GM12878 (cell line): Measurements from ENCODE around the gene YBEY. TPM values are rescaled to one million over a fixed set of nuclear protein-coding genes. Genes with fewer than 3 reads are reported as not detected.

Experiments used
- CHD2 ChIP-seq: IDR thresholded peaks from 2 replicates; pipeline ENCODE4 v1.6.1; 2011; ENCODE audit warnings: low read depth, low read length, improper control_type of control experiment, borderline replicate concordance
- CUX1 ChIP-seq: IDR thresholded peaks from 2 replicates; pipeline ENCODE4 v1.6.1; 2012; ENCODE audit warnings: improper control_type of control experiment, low read depth, low read length; ENCODE audit not compliant: insufficient replicate concordance
- EZH2 ChIP-seq: IDR thresholded peaks from 2 replicates; pipeline ENCODE4 v1.6.1; 2012; ENCODE audit warnings: low read depth, mild to moderate bottlenecking, control low read depth, inconsistent platforms, low read length, borderline replicate concordance; ENCODE audit not compliant: control insufficient read depth
- NRF1 ChIP-seq: conservative IDR thresholded peaks from 2 replicates; pipeline ENCODE4 v1.6.1; 2011; ENCODE audit warnings: mild to moderate bottlenecking, low read depth, low read length, improper control_type of control experiment
- PAX8 ChIP-seq: fragments of 450-650 bp; IDR thresholded peaks from 2 replicates; pipeline ENCODE4 v1.6.1; 2017; ENCODE audit warnings: mild to moderate bottlenecking, moderate library complexity
- RBBP5 ChIP-seq: fragments of 200-600 bp; sonication (generic); conservative IDR thresholded peaks from 2 replicates; pipeline ENCODE4 v1.6.1; 2016
- RFX5 ChIP-seq: IDR thresholded peaks from 2 replicates; pipeline ENCODE4 v1.6.1; 2011; ENCODE audit warnings: low read depth, low read length, improper control_type of control experiment
- RUNX3 ChIP-seq: IDR thresholded peaks from 2 replicates; pipeline ENCODE4 v1.6.1; 2012; ENCODE audit warnings: low read length, inconsistent platforms
- SMC3 ChIP-seq: IDR thresholded peaks from 2 replicates; pipeline ENCODE4 v1.6.1; 2011; ENCODE audit warnings: low read length, improper control_type of control experiment, borderline replicate concordance
- STAT3 ChIP-seq: IDR thresholded peaks from 2 replicates; pipeline ENCODE4 v1.6.1; 2011; ENCODE audit warnings: low read depth, low read length, improper control_type of control experiment
- YBX1 ChIP-seq: fragments of 450-650 bp; IDR thresholded peaks from 2 replicates; pipeline ENCODE4 v1.6.1; 2016; ENCODE audit warnings: antibody characterized with exemption
- polyA plus RNA-seq, 11 experiments: library from polyadenylated mRNA; depleted of rRNA in 4 of 11; unstranded in 6 of 11; stranded (reverse) in 5 of 11; fragments of >200 nt; fragmentation: Nextera tagmentation in 4 of 11; fragmentation: Illumina TruSeq in 1 of 11; extraction: Ambion mirVana in 4 of 11; extraction: Trizol in 1 of 11; gene quantifications; 1 replicate in 1 of 11; 2 replicates in 10 of 11; pipeline versions ENCODE4 v1.2.1 to v1.2.3, GENCODE V29; 2011 to 2016; ENCODE audit warnings: inconsistent platforms in 2 of 11, missing spikeins in 2 of 11, low read depth in 1 of 11
- total RNA-seq, 4 experiments: library from RNA; depleted of rRNA in 3 of 4; stranded (reverse); fragments of >200 nt in 3 of 4; fragmentation: Illumina TruSeq in 1 of 4; extraction: Trizol in 1 of 4; gene quantifications; 2 replicates each; pipeline versions ENCODE4 v1.2.1 to v1.2.3, GENCODE V29; 2013 to 2021
- TF ChIP-seq, protein P1 (sequence below): IDR thresholded peaks from 2 replicates; pipeline ENCODE4 v1.6.1; 2012; ENCODE audit warnings: low read depth, low read length, improper control_type of control experiment
- TF ChIP-seq, protein P2 (sequence below): fragments of 450-650 bp; IDR thresholded peaks from 2 replicates; pipeline ENCODE4 v1.6.1; 2014; ENCODE audit warnings: mild to moderate bottlenecking

Gene YBEY
- total and polyA plus RNA-seq, 10 of the 15 experiments (the other 5 are each of a cell fraction or from before 2014, with no cell fraction given): 6.5 to 31.4 (median 18.5) TPM

DNA sequence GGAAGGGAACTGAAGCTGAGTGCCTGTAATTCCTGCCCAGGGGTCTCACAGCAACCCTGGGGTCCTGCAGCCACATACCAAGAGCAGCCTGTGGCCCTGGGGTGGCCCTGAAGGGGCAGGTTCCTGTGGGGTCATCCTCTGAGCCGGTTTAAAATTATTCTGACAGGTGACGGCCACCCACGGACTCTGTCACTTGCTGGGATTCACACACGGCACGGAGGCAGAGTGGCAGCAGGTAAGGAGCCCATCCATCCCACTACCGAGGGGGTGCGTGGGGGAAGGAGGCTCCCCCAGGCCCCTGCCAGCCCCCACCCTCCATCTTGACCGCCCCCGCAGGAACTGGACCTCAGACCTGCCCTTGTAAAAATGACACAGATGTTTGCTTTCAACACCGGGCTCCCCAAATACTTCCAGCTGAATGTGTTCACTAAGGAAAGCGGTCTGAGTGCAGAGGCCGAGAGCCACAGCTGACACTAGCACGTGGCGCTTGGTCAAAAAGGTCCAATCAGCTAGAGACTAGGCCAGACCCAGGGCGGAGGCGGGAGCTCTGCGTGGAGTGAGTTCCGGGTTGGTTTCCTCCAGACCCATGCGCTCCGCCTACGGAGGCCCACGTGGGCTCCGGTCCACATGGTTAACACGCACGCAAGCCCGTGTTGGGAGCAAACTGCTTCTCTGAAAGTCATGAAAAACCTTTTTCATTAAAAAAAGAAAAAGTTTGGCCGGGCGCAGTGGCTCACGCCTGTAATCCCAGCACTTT, 10.0 kb downstream of the YBEY start (continued):
- TF ChIP-seq CUX1: no peak
- no peak for TF ChIP-seq RBBP5
- no peak for TF ChIP-seq RUNX3
- no peak for TF ChIP-seq YBX1
- TF ChIP-seq CHD2: no peak
- TF ChIP-seq SMC3: no peak
- no peak for TF ChIP-seq NRF1
- TF ChIP-seq RFX5: no peak
- TF ChIP-seq, protein P1, sequence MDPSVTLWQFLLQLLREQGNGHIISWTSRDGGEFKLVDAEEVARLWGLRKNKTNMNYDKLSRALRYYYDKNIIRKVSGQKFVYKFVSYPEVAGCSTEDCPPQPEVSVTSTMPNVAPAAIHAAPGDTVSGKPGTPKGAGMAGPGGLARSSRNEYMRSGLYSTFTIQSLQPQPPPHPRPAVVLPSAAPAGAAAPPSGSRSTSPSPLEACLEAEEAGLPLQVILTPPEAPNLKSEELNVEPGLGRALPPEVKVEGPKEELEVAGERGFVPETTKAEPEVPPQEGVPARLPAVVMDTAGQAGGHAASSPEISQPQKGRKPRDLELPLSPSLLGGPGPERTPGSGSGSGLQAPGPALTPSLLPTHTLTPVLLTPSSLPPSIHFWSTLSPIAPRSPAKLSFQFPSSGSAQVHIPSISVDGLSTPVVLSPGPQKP: no peak
- TF ChIP-seq STAT3: no peak
- TF ChIP-seq EZH2: no peak
- TF ChIP-seq, protein P2, sequence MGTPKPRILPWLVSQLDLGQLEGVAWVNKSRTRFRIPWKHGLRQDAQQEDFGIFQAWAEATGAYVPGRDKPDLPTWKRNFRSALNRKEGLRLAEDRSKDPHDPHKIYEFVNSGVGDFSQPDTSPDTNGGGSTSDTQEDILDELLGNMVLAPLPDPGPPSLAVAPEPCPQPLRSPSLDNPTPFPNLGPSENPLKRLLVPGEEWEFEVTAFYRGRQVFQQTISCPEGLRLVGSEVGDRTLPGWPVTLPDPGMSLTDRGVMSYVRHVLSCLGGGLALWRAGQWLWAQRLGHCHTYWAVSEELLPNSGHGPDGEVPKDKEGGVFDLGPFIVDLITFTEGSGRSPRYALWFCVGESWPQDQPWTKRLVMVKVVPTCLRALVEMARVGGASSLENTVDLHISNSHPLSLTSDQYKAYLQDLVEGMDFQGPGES: no peak
- no peak for TF ChIP-seq PAX8
- TF ChIP-seq, all 136 proteins: peak for 0
